Erythroblast (primary cell): ENCODE data around the gene RNF121.

Experiments
- GATA1 ChIP-seq: IDR thresholded peaks from 2 replicates; pipeline ENCODE4 v1.6.1; 2011; ENCODE audit warnings: low read depth, mild to moderate bottlenecking, control low read depth, low read length, moderate library complexity
- POLR2A ChIP-seq: IDR thresholded peaks from 2 replicates; pipeline ENCODE4 v1.6.1; 2011; ENCODE audit warnings: mild to moderate bottlenecking, low read length

GRCh38 chr11:71951741-71952310, 23.0 kb downstream of the RNF121 start:
- no peak for TF ChIP-seq POLR2A
- no peak for TF ChIP-seq GATA1
